ENCODE results near the gene CYP4F8. TPM values are rescaled to one million over a fixed set of nuclear protein-coding genes. Genes with fewer than 3 reads are reported as not detected.

The CYP4F8 gene
- total and polyA plus RNA-seq, 2 of the 8 experiments (the other 6 are each of a cell fraction or from before 2014, with no cell fraction given): not detected

GRCh38 chr19:15669891-15670290, 54.9 kb downstream of the CYP4F8 start:
- Histone ChIP-seq H4K8ac (ENCODE audit: extremely low read depth, insufficient read depth, low read length) (no peak overlapping the region), H3K56ac (replicated peaks; ENCODE audit: insufficient read length, low read depth, low read length) (no peak overlapping the region), H2BK20ac (ENCODE audit: low read length) (no peak overlapping the region), H3K23ac (ENCODE audit: insufficient read length) (no peak overlapping the region), H2BK5ac (ENCODE audit: low read depth, low read length) (no peak overlapping the region), H3K4ac (replicated peaks; ENCODE audit: insufficient read length, low read depth, low read length) (no peak overlapping the region), H3K18ac (ENCODE audit: extremely low read depth, low read length) (no peak overlapping the region), H3K36me3 (ENCODE audit: control insufficient read depth in 2 of 4, insufficient read depth in 4 of 4, low read length in 3 of 4) (no peaks in the 10 kb centered on the region), H4K20me1 (replicated peaks in 1 of 2; ENCODE audit: control insufficient read depth in 1 of 2, insufficient read depth in 2 of 2, low read length in 2 of 2) (no peaks in the 10 kb centered on the region), H3K4me1 (replicated peaks in 1 of 4; ENCODE audit: control insufficient read depth in 3 of 4, insufficient read depth in 4 of 4, low read length in 3 of 4) (no peaks in the 10 kb centered on the region), H3K23me2 (ENCODE audit: low read depth, low read length) (no peaks in the 10 kb centered on the region; the same call in 1 of the 2 replicates), H3K14ac (ENCODE audit: insufficient read length) (no peak overlapping the region), H3K4me3 (ENCODE audit: extremely low read depth in 1 of 4, insufficient read depth in 2 of 4, low read depth in 3 of 4, low read length in 4 of 4) (no peak overlapping the region), H2AFZ (ENCODE audit: low read length) (no peak overlapping the region), H3K27me3 (replicated peaks in 1 of 4; ENCODE audit: control insufficient read depth in 3 of 4, extremely low read depth in 1 of 4, insufficient read depth in 3 of 4, low read length in 3 of 4) (no peaks in the 10 kb centered on the region), H2BK12ac (ENCODE audit: low read depth, low read length) (no peak overlapping the region), H2BK15ac (ENCODE audit: low read length) (no peak overlapping the region), H3K79me1 (ENCODE audit: low read depth, low read length) (no peaks in the 10 kb centered on the region), H3K9ac (replicated peaks in 1 of 4; ENCODE audit: extremely low read depth in 1 of 4, low read depth in 3 of 4, low read length in 3 of 4) (no peak overlapping the region), H3K27ac (ENCODE audit: low read depth, low read length) (no peak overlapping the region), H4K5ac (ENCODE audit: insufficient read length, low read depth, low read length) (no peak overlapping the region), H3K4me2 (ENCODE audit: insufficient read depth in 1 of 2, low read depth in 2 of 2, low read length in 2 of 2) (no peak overlapping the region), H2AK5ac (ENCODE audit: low read depth, low read length) (no peak overlapping the region), H3K9me3 (ENCODE audit: insufficient read depth in 2 of 2, low read depth in 1 of 2, low read length in 1 of 2) (peaks cover 70 to 90% of the 10 kb centered on the region in 2 experiments), H4K91ac (replicated peaks; ENCODE audit: insufficient read length, low read length) (no peak overlapping the region), H3K79me2 (ENCODE audit: control insufficient read depth in 1 of 2, insufficient read depth in 2 of 2, low read length in 2 of 2) (no peaks in the 10 kb centered on the region), H2BK120ac (replicated peaks; ENCODE audit: low read depth, low read length) (no peak overlapping the region)
- POLR2A ChIA-PET (ENCODE audit: partially characterized antibody): no interaction called here
- no peak for FAIRE-seq
- whole genome bisulfite sequencing, 2 experiments (ENCODE audit: extremely low coverage in 1 of 2, insufficient coverage in 1 of 2, insufficient read length in 1 of 2, insufficient replicate concordance in 2 of 2, low coverage in 1 of 2, low lambda C conversion rate in 2 of 2, missing lambda C conversion rate in 1 of 2): 84% methylated on average over 4 of the region's 4 CpGs; no CpG with 5 or more reads in 1 of the 2 experiments
- no peak for DNase-seq (ENCODE audit: low read depth in 1 of 2, low spot score in 2 of 2)
- CTCF ChIA-PET (ENCODE audit: partially characterized antibody): no interaction called here
- TF ChIP-seq SIX5 (IDR thresholded peaks at IDR 0.05; ENCODE audit: low read depth, low read length) (no peak), EGR1 (IDR thresholded peaks at IDR 0.05; ENCODE audit: borderline replicate concordance, low read depth, low read length) (no peak), KDM4A (IDR thresholded peaks at IDR 0.05; ENCODE audit: low read depth, low read length, severe bottlenecking) (no peak), YY1 (IDR thresholded peaks at IDR 0.05; ENCODE audit: low read depth, low read length) (no peak), TAF1 (IDR thresholded peaks at IDR 0.05; ENCODE audit: low read depth, low read length) (no peak), ATF3 (IDR thresholded peaks at IDR 0.05; ENCODE audit: insufficient read depth, low read depth, low read length) (no peak), GTF2F1 (IDR thresholded peaks at IDR 0.05; ENCODE audit: borderline replicate concordance, low read depth, low read length) (no peak), JUND (IDR thresholded peaks at IDR 0.05; ENCODE audit: low read length) (no peak), FOSL1 (IDR thresholded peaks at IDR 0.05; ENCODE audit: insufficient read depth, low read depth, low read length) (no peak), SP1 (IDR thresholded peaks at IDR 0.05; ENCODE audit: low read depth, low read length) (no peak), TBP (IDR thresholded peaks at IDR 0.05; ENCODE audit: low read depth, low read length) (no peak), SRF (IDR thresholded peaks at IDR 0.05; ENCODE audit: low read depth, low read length) (no peak), BRCA1 (IDR thresholded peaks at IDR 0.05; ENCODE audit: low read depth, low read length) (no peak), BACH1 (IDR thresholded peaks at IDR 0.05; ENCODE audit: low read length) (no peak)
